Nephron progenitor cell (in vitro differentiated cells): ENCODE data around the gene USP31.

Experiments used
- DNase-seq: peaks from one replicate; pipeline ENCODE4 v3.0.0; 2021
- H3K27ac Mint-ChIP-seq: 2 replicates; pipeline ENCODE4 v1.8.0; 2021; ENCODE audit warnings: mild to moderate bottlenecking, moderate library complexity, mixed read lengths
- H3K27me3 Mint-ChIP-seq: 2 replicates; pipeline ENCODE4 v1.8.0; 2021; ENCODE audit warnings: mild to moderate bottlenecking, low read depth, mixed read lengths; ENCODE audit not compliant: poor library complexity
- H3K36me3 Mint-ChIP-seq: 2 replicates; pipeline ENCODE4 v1.8.0; 2021; ENCODE audit warnings: low read depth, mixed read lengths
- H3K4me1 Mint-ChIP-seq: 2 replicates; pipeline ENCODE4 v1.8.0; 2021; ENCODE audit warnings: mixed read lengths
- H3K4me3 Mint-ChIP-seq: 2 replicates; pipeline ENCODE4 v1.8.0; 2021; ENCODE audit warnings: mild to moderate bottlenecking, moderate library complexity, mixed read lengths
- H3K9me3 Mint-ChIP-seq: 2 replicates; pipeline ENCODE4 v1.8.0; 2021; ENCODE audit warnings: mild to moderate bottlenecking, moderate library complexity, mixed read lengths
- TF ChIP-seq, protein P1 (sequence below): fragments of 200-600 bp; sonication (generic); IDR thresholded peaks from 2 replicates; pipeline ENCODE4 v1.5.0; 2021; ENCODE audit warnings: antibody characterized with exemption

USP31 gene

DNA sequence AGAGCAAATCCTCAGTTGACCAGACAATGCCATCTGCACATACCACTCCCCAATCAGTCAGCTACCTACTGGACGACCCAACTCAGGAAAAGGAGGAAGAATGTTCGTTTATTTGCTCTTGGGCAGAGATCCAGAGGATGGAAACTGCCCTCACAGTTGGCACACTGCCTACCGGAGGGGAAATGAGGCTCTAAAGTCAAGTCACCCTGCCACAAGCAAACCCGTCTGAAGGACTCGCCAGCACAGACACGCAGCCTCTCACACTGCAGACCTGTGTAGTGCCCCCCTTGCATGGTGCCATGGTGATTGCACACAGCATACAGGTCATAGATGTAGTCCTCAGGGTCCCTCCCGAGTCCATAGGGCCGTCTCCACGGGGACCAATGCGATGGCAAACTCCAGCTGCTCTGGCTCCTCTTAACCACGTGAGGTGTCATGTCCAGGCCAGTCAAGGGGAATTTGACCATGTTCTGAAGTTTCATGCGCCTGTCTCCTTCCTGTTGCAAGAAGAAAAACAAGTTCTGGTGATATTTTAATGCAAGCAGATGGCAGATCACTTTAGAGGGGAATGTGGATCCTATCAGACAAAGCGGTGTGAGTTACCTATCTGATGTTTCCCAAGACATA lies 69.5 kb downstream of the USP31 start:
- TF ChIP-seq, protein P1, sequence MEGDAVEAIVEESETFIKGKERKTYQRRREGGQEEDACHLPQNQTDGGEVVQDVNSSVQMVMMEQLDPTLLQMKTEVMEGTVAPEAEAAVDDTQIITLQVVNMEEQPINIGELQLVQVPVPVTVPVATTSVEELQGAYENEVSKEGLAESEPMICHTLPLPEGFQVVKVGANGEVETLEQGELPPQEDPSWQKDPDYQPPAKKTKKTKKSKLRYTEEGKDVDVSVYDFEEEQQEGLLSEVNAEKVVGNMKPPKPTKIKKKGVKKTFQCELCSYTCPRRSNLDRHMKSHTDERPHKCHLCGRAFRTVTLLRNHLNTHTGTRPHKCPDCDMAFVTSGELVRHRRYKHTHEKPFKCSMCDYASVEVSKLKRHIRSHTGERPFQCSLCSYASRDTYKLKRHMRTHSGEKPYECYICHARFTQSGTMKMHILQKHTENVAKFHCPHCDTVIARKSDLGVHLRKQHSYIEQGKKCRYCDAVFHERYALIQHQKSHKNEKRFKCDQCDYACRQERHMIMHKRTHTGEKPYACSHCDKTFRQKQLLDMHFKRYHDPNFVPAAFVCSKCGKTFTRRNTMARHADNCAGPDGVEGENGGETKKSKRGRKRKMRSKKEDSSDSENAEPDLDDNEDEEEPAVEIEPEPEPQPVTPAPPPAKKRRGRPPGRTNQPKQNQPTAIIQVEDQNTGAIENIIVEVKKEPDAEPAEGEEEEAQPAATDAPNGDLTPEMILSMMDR, result no peak
- Mint-ChIP-seq H3K27me3 (no peaks in the 10 kb centered on the region), H3K4me3 (no peak overlapping the region), H3K27ac (no peak overlapping the region), H3K36me3 (peaks cover 33% of the 10 kb centered on the region), H3K4me1 (no peaks in the 10 kb centered on the region), H3K9me3 (no peaks in the 10 kb centered on the region)
- DNase-seq, result no peak

GRCh38 chr16:23074423-23074822 lies 74.8 kb downstream of the USP31 start:
- Mint-ChIP-seq H3K27me3 (peaks cover under 1% of the 10 kb centered on the region), H3K36me3 (peaks cover 31% of the 10 kb centered on the region), H3K4me3 (no peak overlapping the region), H3K27ac (no peak overlapping the region), H3K9me3 (no peaks in the 10 kb centered on the region), H3K4me1 (peaks cover 9% of the 10 kb centered on the region)
- no peak for DNase-seq
- TF ChIP-seq, protein P1, result no peak

- no peaks in the 10 kb centered on the region for H3K9me3 Mint-ChIP-seq
- TF ChIP-seq, protein P1, result no peak
- peaks cover 9% of the 10 kb centered on the region for H3K4me1 Mint-ChIP-seq
- no peak overlapping the region for H3K4me3 Mint-ChIP-seq
- H3K27me3 Mint-ChIP-seq, result peaks cover 2% of the 10 kb centered on the region
- H3K27ac Mint-ChIP-seq, result no peak overlapping the region
- peaks cover 31% of the 10 kb centered on the region for H3K36me3 Mint-ChIP-seq
- DNase-seq, result no peak
Observed at GRCh38 chr16:23072769-23073549, 76.3 kb downstream of the USP31 start.

- Mint-ChIP-seq H3K36me3 (peaks cover 39% of the 10 kb centered on the region), H3K4me3 (no peak overlapping the region), H3K9me3 (no peaks in the 10 kb centered on the region), H3K27me3 (peaks cover 2% of the 10 kb centered on the region), H3K4me1 (peaks cover 9% of the 10 kb centered on the region), H3K27ac (peak overlapping the region; percentile 39)
- DNase-seq, result no peak
- TF ChIP-seq, protein P1, result no peak
Observed at GRCh38 chr16:23072084-23072599, 77.1 kb downstream of the USP31 start.

DNA sequence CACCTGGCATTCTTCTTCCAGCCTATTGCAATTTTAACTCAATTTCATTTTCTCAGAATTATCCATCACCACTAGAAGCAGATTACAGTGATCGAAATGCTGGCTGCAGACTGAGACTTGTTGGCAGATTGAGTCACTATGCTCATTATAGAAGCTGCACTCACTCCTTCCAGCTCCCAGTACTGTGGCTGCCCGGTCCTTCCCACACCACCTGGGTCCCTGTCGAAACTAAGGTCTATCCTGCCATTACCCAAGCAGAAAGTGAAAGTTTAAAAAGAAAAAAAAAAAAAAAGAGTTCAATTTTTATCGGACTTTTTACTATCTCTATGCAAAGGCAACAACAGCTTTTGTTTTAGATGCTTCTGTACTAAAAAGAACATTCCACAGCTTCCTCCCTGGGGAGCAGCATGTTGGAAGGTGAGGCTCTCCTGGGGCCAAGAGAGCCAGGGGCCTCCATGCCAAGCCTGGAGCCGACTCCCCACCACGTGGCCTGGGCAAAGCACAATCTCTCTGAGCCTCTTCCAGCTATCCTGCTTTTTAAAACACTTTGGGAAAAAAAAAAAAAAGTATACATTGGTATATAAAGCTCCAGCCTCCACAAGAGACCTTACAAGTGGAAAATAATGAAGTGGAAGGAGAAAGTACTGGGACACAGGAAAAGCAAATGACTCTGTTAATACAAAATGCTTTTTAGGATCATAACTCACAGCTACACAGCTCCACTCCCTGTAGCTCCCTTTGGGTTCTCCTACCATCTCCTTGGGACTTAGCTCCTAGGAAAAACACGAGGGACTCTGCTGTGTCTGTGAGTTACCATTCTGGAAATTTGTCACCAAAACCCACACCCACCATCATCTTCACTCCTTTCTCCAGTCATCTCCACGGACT lies 77.8 kb downstream of the USP31 start:
- no peak for DNase-seq
- no peak overlapping the region for H3K4me3 Mint-ChIP-seq
- peaks cover 9% of the 10 kb centered on the region for H3K4me1 Mint-ChIP-seq
- peaks cover 2% of the 10 kb centered on the region for H3K27me3 Mint-ChIP-seq
- TF ChIP-seq, protein P1, result no peak
- no peaks in the 10 kb centered on the region for H3K9me3 Mint-ChIP-seq
- peak overlapping the region; percentile 39 for H3K27ac Mint-ChIP-seq
- peaks cover 36% of the 10 kb centered on the region for H3K36me3 Mint-ChIP-seq
